Dendritic cell treated with granulocyte-macrophage colony-stimulating factor and Interleukin-4, amounts not matched to agents 40 ng/mL and 50 ng/mL, for 4 days (primary cell): ENCODE data around the gene VSTM2B.

ENCODE experiments used
- H3K27ac Mint-ChIP-seq: one replicate; pipeline ENCODE4 v1.8.0; 2022; ENCODE audit warnings: mild to moderate bottlenecking, mixed read lengths
- H3K27me3 Mint-ChIP-seq: one replicate; pipeline ENCODE4 v1.8.0; 2022; ENCODE audit warnings: mild to moderate bottlenecking, mixed read lengths
- H3K36me3 Mint-ChIP-seq: one replicate; pipeline ENCODE4 v1.8.0; 2022; ENCODE audit warnings: low read depth, mixed read lengths
- H3K4me1 Mint-ChIP-seq: one replicate; pipeline ENCODE4 v1.8.0; 2022; ENCODE audit warnings: low read depth, mixed read lengths
- H3K4me3 Mint-ChIP-seq: one replicate; pipeline ENCODE4 v1.8.0; 2022; ENCODE audit warnings: mild to moderate bottlenecking, moderate library complexity, mixed read lengths
- H3K9me3 Mint-ChIP-seq: one replicate; pipeline ENCODE4 v1.8.0; 2022; ENCODE audit warnings: mixed read lengths
- intact Hi-C: fragments of 100-400 bp; cut with micrococcal nuclease; formaldehyde crosslinking; loops from one replicate; pipeline ENCODE4 v1.15.0; 2022

Gene VSTM2B

GRCh38 chr19:29562299-29563297 lies 36.8 kb downstream of the VSTM2B start:
- H3K27ac Mint-ChIP-seq, result no peak overlapping the region

GRCh38 chr19:29563486-29564101 lies 37.8 kb downstream of the VSTM2B start:
- Mint-ChIP-seq H3K4me3 (no peak overlapping the region), H3K9me3 (peaks cover 13% of the 10 kb centered on the region), H3K27me3 (peaks cover 4% of the 10 kb centered on the region), H3K27ac (no peak overlapping the region), H3K4me1 (no peaks in the 10 kb centered on the region), H3K36me3 (no peaks in the 10 kb centered on the region)
- intact Hi-C loops, result no loop called here

More at GRCh38 chr19:29562299-29563297, 36.8 kb downstream of the VSTM2B start:
- no peaks in the 10 kb centered on the region for H3K4me1 Mint-ChIP-seq
- peaks cover 4% of the 10 kb centered on the region for H3K27me3 Mint-ChIP-seq
- H3K36me3 Mint-ChIP-seq, result no peaks in the 10 kb centered on the region
- peaks cover 13% of the 10 kb centered on the region for H3K9me3 Mint-ChIP-seq
- H3K4me3 Mint-ChIP-seq, result no peak overlapping the region
- intact Hi-C loops, result no loop called here

DNA sequence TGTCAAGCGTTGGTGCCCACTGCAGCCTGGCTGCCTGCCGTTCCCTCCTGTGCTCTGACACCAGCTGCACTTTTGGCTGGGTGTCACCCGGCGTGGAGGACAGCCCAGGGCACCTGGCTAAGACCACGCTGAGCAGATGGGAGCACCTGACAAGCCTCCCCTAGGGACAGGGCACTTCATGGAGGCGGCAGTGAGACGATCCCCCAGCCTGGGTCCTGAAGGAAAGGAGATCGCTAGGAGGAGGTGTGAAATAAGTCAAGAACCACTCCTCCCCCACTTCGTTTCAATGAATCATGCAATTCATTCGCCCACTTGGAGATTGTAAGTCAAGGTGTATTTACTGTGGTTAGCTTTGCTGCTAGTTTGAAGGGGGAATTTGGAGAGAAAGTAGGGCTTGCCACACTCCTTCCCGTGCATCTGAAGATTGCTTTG lies 38.8 kb downstream of the VSTM2B start:
- Mint-ChIP-seq H3K36me3 (no peaks in the 10 kb centered on the region), H3K4me1 (no peaks in the 10 kb centered on the region), H3K4me3 (no peak overlapping the region), H3K9me3 (peaks cover 12% of the 10 kb centered on the region), H3K27me3 (peaks cover 4% of the 10 kb centered on the region), H3K27ac (no peak overlapping the region)
- intact Hi-C loops, result no loop called here

DNA sequence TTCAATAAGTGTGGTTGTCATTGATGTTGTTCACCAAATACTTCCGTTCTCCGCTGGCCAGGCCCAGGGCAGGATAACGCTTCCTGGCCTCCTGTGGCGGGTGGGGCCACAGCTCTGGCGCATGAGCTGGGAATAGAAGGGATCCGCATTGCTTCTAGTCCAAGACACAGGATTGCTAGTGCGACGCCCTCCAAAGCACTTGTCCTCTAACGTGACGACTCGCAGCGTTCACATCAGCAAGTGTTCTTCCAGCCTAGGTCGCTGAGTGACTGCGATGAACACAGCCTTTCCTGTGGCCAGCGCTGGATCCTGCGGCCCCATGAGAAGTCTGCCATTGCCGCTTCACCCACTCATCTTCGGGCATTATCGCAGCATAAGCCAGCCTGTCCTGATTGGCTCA lies 39.4 kb downstream of the VSTM2B start:
- no peak overlapping the region for H3K27ac Mint-ChIP-seq
- H3K27me3 Mint-ChIP-seq, result peaks cover 5% of the 10 kb centered on the region
- peaks cover 6% of the 10 kb centered on the region for H3K9me3 Mint-ChIP-seq
- intact Hi-C loops, result no loop called here
- no peak overlapping the region for H3K4me3 Mint-ChIP-seq
- no peaks in the 10 kb centered on the region for H3K36me3 Mint-ChIP-seq
- H3K4me1 Mint-ChIP-seq, result no peaks in the 10 kb centered on the region

GRCh38 chr19:29566496-29567054 lies 40.8 kb downstream of the VSTM2B start:
- H3K36me3 Mint-ChIP-seq, result no peaks in the 10 kb centered on the region
- no peak overlapping the region for H3K4me3 Mint-ChIP-seq
- H3K27ac Mint-ChIP-seq, result no peak overlapping the region
- intact Hi-C loops, result no loop called here
- no peaks in the 10 kb centered on the region for H3K4me1 Mint-ChIP-seq
- H3K9me3 Mint-ChIP-seq, result no peaks in the 10 kb centered on the region
- peaks cover 5% of the 10 kb centered on the region for H3K27me3 Mint-ChIP-seq

DNA sequence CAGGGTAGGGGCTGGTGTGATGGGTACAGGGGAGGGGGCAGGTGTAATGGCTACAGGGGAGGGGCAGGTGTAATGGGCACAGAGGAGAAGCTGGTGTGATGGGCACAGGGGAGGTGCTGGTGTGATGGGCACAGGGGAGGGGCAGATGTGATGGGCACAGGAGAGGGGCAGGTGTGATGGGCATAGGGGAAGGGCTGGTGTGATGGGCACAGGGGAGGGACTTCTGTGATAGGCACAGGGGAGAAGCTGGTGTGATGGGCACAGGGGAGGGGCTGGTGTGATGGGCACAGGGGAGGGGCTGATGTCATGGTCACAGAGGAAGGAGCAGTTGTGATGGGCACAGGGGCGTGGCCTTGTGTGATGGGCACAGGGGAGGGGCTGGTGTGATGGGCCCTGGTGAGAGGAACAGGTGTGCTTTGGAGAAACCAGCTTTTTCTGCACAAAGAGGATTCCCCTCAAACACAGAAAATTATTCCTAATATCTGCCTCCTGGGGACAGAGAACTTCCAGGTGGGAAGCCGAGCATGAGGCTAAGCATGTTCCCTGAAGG lies 41.6 kb downstream of the VSTM2B start:
- H3K4me1 Mint-ChIP-seq, result no peaks in the 10 kb centered on the region
- intact Hi-C loops, result no loop called here
- no peaks in the 10 kb centered on the region for H3K36me3 Mint-ChIP-seq
- H3K4me3 Mint-ChIP-seq, result no peak overlapping the region
- no peaks in the 10 kb centered on the region for H3K9me3 Mint-ChIP-seq
- no peak overlapping the region for H3K27ac Mint-ChIP-seq
- H3K27me3 Mint-ChIP-seq, result peaks cover 5% of the 10 kb centered on the region

GRCh38 chr19:29568036-29569025 lies 42.5 kb downstream of the VSTM2B start:
- H3K4me1 Mint-ChIP-seq, result no peaks in the 10 kb centered on the region
- H3K27ac Mint-ChIP-seq, result no peak overlapping the region
- peaks cover 5% of the 10 kb centered on the region for H3K27me3 Mint-ChIP-seq
- no peaks in the 10 kb centered on the region for H3K9me3 Mint-ChIP-seq
- intact Hi-C loops, result no loop called here
- no peaks in the 10 kb centered on the region for H3K36me3 Mint-ChIP-seq
- H3K4me3 Mint-ChIP-seq, result no peak overlapping the region

- Mint-ChIP-seq H3K9me3 (no peaks in the 10 kb centered on the region), H3K27ac (no peak overlapping the region), H3K27me3 (peaks cover 9% of the 10 kb centered on the region), H3K4me3 (no peak overlapping the region), H3K4me1 (no peaks in the 10 kb centered on the region), H3K36me3 (no peaks in the 10 kb centered on the region)
- intact Hi-C loops, result no loop called here
Observed at GRCh38 chr19:29569038-29569911, 43.5 kb downstream of the VSTM2B start.

DNA sequence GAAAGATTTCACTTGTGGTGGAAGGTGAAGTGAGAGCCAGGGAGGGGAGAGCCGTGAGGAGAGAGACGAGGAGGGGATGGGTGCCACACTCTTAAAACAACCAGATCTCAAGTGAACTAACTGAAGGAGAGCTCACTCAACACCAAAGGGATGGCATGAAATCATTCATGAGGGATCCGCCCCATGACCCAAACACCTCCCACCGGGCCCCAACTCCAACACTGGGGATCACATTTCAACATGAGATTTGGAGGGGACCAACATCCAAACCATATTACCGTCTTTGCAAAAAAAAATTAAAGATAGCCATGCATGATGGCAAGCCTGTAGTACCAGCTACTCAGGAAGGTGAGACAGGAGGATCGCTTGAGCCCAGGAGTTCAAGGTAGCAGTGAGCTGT lies 45.4 kb downstream of the VSTM2B start:
- no peaks in the 10 kb centered on the region for H3K4me1 Mint-ChIP-seq
- no peaks in the 10 kb centered on the region for H3K36me3 Mint-ChIP-seq
- H3K9me3 Mint-ChIP-seq, result no peaks in the 10 kb centered on the region
- peaks cover 18% of the 10 kb centered on the region for H3K27me3 Mint-ChIP-seq
- no peak overlapping the region for H3K4me3 Mint-ChIP-seq
- intact Hi-C loops, result no loop called here
- H3K27ac Mint-ChIP-seq, result no peak overlapping the region

DNA sequence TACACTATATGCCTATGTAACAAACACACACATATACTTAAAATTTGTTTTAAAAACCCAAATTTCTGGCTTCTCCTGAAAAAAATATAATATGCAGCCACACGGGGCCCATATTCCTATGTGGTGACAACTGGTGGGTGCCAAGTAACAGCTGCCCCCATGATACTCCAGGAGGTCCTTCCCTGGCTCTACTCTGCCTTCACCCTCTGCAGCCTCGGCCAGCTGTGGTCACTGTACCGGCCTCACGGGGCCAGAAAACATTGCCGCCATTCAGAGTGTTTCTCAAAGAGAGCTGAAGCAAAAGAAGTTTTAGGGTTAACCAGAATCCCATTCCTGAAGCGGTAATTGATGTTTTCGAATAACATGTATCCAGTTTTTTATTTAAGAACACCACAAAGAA lies 47.7 kb downstream of the VSTM2B start:
- Mint-ChIP-seq H3K27ac (no peak overlapping the region), H3K27me3 (peaks cover 19% of the 10 kb centered on the region), H3K4me1 (peaks cover 8% of the 10 kb centered on the region), H3K4me3 (no peak overlapping the region), H3K36me3 (no peaks in the 10 kb centered on the region), H3K9me3 (no peaks in the 10 kb centered on the region)
- intact Hi-C loops, result no loop called here

- intact Hi-C loops, result no loop called here
- Mint-ChIP-seq H3K4me3 (no peak overlapping the region), H3K36me3 (no peaks in the 10 kb centered on the region), H3K27me3 (peaks cover 19% of the 10 kb centered on the region), H3K9me3 (no peaks in the 10 kb centered on the region), H3K4me1 (peaks cover 8% of the 10 kb centered on the region), H3K27ac (no peak overlapping the region)
Observed at GRCh38 chr19:29574510-29574909, 48.7 kb downstream of the VSTM2B start.

DNA sequence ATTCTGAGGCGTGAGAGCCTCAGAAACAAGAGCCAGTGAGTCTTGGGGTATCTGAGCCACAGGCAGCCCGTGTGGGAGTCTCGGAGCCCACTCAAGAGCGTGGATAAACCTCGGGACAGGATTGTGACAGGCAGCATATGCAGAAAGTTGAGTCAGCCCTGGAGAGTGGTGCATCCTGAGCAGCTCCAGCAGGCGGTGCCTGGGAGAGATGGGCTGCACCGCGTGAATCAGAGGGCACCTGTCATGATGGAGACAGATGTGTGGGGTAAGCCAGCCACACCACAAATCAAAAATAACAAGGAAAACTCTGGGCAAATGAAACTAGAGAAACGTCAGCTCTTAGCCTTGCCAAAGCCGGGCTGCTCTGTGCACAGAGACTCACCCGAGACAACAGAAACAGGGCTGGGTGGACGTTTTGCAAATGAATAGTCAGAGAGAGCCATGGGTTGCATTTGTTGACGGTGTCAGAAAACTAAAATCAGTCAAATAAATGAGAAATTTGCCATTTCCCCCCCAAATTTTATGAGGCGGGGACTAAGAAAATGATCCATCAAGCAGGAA lies 50.3 kb downstream of the VSTM2B start:
- H3K27ac Mint-ChIP-seq, result no peak overlapping the region
- H3K4me1 Mint-ChIP-seq, result peaks cover 8% of the 10 kb centered on the region
- intact Hi-C loops, result no loop called here
- no peaks in the 10 kb centered on the region for H3K36me3 Mint-ChIP-seq
- H3K9me3 Mint-ChIP-seq, result peaks cover 3% of the 10 kb centered on the region
- no peak overlapping the region for H3K4me3 Mint-ChIP-seq
- H3K27me3 Mint-ChIP-seq, result peaks cover 18% of the 10 kb centered on the region
